GM12801 (cell line): ENCODE results near the gene LYPD5.

Source experiments
- CTCF ChIP-seq: IDR thresholded peaks from one replicate; pipeline ENCODE4 v1.5.1; 2011; ENCODE audit warnings: control low read depth; ENCODE audit not compliant: insufficient read length; ENCODE audit errors: extremely low read depth

LYPD5 gene

GRCh38 chr19:43749898-43750297 lies 52.3 kb downstream of the LYPD5 start:
- TF ChIP-seq CTCF: no peak

- no peak for TF ChIP-seq CTCF
Observed at GRCh38 chr19:43749152-43749551, 53.1 kb downstream of the LYPD5 start.

- no peak for TF ChIP-seq CTCF
Observed at GRCh38 chr19:43748685-43749084, 53.6 kb downstream of the LYPD5 start.

- TF ChIP-seq CTCF: no peak
Observed at GRCh38 chr19:43748205-43748594, 54.0 kb downstream of the LYPD5 start.

- TF ChIP-seq CTCF: no peak
Observed at GRCh38 chr19:43747557-43748204, 54.6 kb downstream of the LYPD5 start.
